Measurements from ENCODE around the gene RNASE9. TPM values are rescaled to one million over a fixed set of nuclear protein-coding genes. Genes with fewer than 3 reads are reported as not detected.

Gene RNASE9
- total and polyA plus RNA-seq, 5 experiments from 2014 or later = not detected

Other genes starting within 250 kb of the RNASE9 start
- gene CCNB1IP1, start 227.8 kb downstream of the RNASE9 start, total RNA-seq = 10 to 100 TPM; 26.6 to 28.4 TPM
- 10 to 100 TPM; 15.7 to 21.6 (median 18.5) TPM for gene CCNB1IP1, start 227.8 kb downstream of the RNASE9 start, polyA plus RNA-seq
- gene PARP2, start 217.4 kb downstream of the RNASE9 start, total RNA-seq = 10 to 100 TPM; 21.6 to 22.9 TPM
- gene PARP2, start 217.4 kb downstream of the RNASE9 start, polyA plus RNA-seq = 10 to 100 TPM in 1 of 3 donors, 1 to 10 TPM in 2; 8.8 to 13.6 (median 9.6) TPM
- 10 to 100 TPM; 60.6 to 70.4 TPM for gene TEP1, start 147.5 kb downstream of the RNASE9 start, total RNA-seq
- gene TEP1, start 147.5 kb downstream of the RNASE9 start, polyA plus RNA-seq = 1 to 10 TPM; 3.0 to 4.9 (median 4.5) TPM
- gene KLHL33, start 124.9 kb downstream of the RNASE9 start, total RNA-seq = under 1 TPM; 0.52 to 0.57 TPM
- gene KLHL33, start 124.9 kb downstream of the RNASE9 start, polyA plus RNA-seq = under 1 TPM; 0.43 to 0.77 (median 0.43) TPM
- 10 to 100 TPM; 82.5 to 89.2 TPM for gene OSGEP, start 106.2 kb downstream of the RNASE9 start, total RNA-seq
- 10 to 100 TPM; 38.8 to 43.3 (median 42.0) TPM for gene OSGEP, start 106.2 kb downstream of the RNASE9 start, polyA plus RNA-seq
- gene APEX1, start 105.8 kb downstream of the RNASE9 start, total RNA-seq = 100 to 1,000 TPM; 137 to 144 TPM
- gene APEX1, start 105.8 kb downstream of the RNASE9 start, polyA plus RNA-seq = 100 to 1,000 TPM; 125 to 176 (median 148) TPM
- gene PIP4P1, start 99.6 kb downstream of the RNASE9 start, total RNA-seq = 10 to 100 TPM; 74.2 to 76.1 TPM
- 10 to 100 TPM; 21.0 to 31.1 (median 21.3) TPM for gene PIP4P1, start 99.6 kb downstream of the RNASE9 start, polyA plus RNA-seq
- 10 to 100 TPM; 64.6 to 65.7 TPM for gene PNP, start 91.6 kb downstream of the RNASE9 start, total RNA-seq
- gene PNP, start 91.6 kb downstream of the RNASE9 start, polyA plus RNA-seq = 10 to 100 TPM; 32.2 to 57.9 (median 40.6) TPM
- under 1 TPM; 0.77 to 0.83 TPM for gene RNASE10, start 55.5 kb downstream of the RNASE9 start, total RNA-seq
- gene RNASE10, start 55.5 kb downstream of the RNASE9 start, polyA plus RNA-seq = under 1 TPM in 1 of 3 donors, not detected in 2; 0.19 TPM
- not detected for gene RNASE11, start 27.0 kb upstream of the RNASE9 start, total RNA-seq
- not detected for gene RNASE11, start 27.0 kb upstream of the RNASE9 start, polyA plus RNA-seq
- gene RNASE12, start 30.3 kb upstream of the RNASE9 start, total RNA-seq = not detected
- gene RNASE12, start 30.3 kb upstream of the RNASE9 start, polyA plus RNA-seq = not detected
- not detected for gene OR6S1, start 80.6 kb upstream of the RNASE9 start, total RNA-seq
- gene OR6S1, start 80.6 kb upstream of the RNASE9 start, polyA plus RNA-seq = not detected
- under 1 TPM in 1 of 2 experiments, not detected in 1; 0.63 TPM for gene RNASE4, start 123.5 kb upstream of the RNASE9 start, total RNA-seq
- gene RNASE4, start 123.5 kb upstream of the RNASE9 start, polyA plus RNA-seq = under 1 TPM in 1 of 3 donors, not detected in 2; 0.46 TPM
- under 1 TPM in 1 of 2 experiments, not detected in 1; 0.70 TPM for gene ANG, start 127.7 kb upstream of the RNASE9 start, total RNA-seq
- under 1 TPM in 2 of 3 donors, not detected in 1; 0.17 to 0.34 TPM for gene ANG, start 127.7 kb upstream of the RNASE9 start, polyA plus RNA-seq
- not detected for gene EDDM3A, start 184.8 kb upstream of the RNASE9 start, total RNA-seq
- not detected for gene EDDM3A, start 184.8 kb upstream of the RNASE9 start, polyA plus RNA-seq
- gene EDDM3B, start 207.4 kb upstream of the RNASE9 start, total RNA-seq = not detected
- not detected for gene EDDM3B, start 207.4 kb upstream of the RNASE9 start, polyA plus RNA-seq
- gene RNASE6, start 220.2 kb upstream of the RNASE9 start, total RNA-seq = under 1 TPM; 0.74 to 0.81 TPM
- under 1 TPM; 0.43 to 0.80 (median 0.75) TPM for gene RNASE6, start 220.2 kb upstream of the RNASE9 start, polyA plus RNA-seq
- gene RNASE1, start 241.8 kb upstream of the RNASE9 start, total RNA-seq = 10 to 100 TPM in 1 of 2 experiments, 1 to 10 TPM in 1; 5.6 to 10.3 TPM
- gene RNASE1, start 241.8 kb upstream of the RNASE9 start, polyA plus RNA-seq = not detected

Data from naive thymus-derived CD8-positive, alpha-beta T cell (primary cell).